ENCODE measurements around the gene GPM6B.
"Not testable (repeated sequence)": the region's sequence is repeated elsewhere in the genome, so short reads cannot be mapped to it uniquely, and the experiment has no call there.

GPM6B gene

DNA sequence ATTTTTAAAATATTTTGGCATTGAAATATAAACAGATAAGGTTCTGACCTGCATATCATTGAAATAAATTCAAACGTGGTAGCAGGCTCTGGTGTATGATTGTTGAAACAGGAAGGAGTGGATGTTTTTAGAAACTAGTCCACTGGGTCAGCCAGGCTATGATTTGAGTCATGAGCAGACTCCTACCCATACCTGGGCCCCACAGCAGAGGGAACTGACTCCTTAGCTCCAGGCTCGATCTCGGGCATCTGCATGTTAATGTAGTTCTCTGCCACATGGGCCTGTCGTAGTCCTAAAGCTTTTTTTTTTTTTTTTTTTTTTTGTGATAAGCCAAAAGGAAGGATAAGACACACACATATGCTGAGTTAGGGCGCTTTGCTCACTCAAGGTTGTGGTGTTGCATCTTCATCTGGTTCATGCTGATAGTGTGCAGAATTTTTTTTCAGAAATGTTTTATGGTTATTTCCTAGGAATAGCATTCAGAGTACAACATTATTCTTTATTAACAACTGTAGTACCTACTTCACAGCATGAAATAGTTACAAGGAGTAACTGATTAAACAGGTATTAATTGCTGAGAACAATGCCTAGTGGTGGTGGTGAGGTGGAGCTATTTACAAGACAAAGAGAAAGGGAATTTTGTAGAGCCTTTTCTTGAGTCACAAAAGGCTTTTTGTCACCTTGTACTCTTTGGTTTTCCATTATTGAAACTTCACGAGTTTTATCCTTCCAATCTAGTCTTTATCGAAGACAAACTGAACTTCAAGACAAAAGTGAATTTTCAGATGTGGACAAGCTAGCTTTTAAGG is 55.1 kb downstream of the GPM6B start:
- DNase-seq, result no peak

DNA sequence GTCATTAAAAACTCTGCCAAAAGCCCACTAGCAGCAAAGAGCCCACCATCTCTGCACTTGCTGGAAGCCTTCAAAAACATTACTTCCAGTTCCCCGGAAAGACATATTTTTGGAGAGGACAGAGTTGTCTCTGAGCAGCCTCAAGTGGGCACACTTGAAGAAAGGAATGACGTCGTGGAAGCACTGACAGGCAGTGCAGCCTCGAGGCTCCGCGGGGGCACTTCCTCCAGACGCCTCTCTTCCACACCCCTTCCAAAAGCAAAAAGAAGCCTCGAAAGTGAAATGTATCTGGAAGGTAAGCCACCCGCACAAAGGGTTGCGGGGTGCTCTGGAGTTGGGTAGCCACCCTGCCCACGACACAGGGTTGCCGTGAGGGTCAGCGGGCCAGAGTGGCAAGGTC is 56.5 kb downstream of the GPM6B start:
- DNase-seq, result no peak

DNA sequence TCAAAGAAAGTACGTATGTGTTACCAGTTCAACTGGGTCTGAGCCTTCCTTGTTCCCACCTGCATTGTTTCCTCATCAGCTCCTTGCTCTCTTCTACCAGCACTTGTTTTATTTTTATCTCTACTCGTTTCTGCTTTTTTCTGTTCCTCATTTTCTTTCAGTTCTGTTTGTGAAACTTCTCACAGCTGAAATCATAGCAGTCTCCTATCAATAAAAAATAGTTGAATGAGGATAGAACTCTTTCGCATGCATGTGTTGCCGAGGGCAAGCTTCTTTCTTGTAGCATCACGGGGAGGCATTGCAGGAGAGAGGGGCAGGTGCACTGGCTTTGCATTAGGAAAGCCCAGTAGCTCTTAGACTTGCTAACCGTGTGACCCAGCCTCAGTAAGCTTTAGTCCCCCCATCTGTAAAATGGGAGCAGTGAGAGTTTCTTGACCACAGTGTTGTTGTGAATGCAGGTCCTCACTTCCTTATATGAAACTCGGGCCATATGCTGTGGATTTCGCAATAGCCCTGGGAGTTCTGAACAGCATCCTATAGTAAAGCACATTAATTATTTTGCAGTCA is 57.7 kb downstream of the GPM6B start:
- DNase-seq, result no peak

DNA sequence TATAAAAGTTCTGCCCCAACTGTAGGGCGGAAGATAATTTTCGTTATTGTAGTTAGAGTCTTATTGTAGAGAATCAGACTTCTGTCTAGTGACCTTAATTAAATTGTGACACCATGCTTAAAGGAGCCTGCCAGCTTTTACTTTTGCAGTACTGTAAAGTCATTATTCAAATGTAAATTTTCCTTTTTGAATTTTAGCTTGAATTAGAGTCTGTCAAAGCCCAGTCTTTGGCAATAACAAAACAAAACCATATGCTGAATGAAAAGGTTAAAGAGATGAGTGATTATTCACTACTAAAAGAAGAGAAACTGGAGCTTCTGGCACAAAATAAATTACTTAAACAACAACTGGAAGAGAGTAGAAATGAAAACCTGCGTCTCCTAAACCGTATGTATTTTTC is 60.5 kb downstream of the GPM6B start:
- DNase-seq, result no peak

DNA sequence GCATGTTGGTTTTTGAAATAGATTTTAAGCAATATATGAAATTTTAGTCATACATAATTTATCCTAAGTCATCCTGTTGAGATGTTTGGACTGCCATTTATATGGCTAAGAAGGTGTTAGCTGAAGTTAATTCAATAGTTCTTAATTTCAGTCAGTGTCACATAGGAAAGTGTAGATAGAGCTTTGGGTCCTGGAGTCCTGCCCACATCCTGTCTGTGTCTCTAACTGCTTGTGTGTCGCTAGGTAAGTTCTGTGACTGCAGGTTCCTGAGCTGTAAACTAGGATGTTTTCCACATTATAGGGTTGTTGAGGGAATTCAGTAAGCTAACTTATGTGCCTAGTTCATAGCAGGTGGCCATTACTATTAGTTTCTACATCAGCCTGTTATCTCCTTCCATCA is 61.6 kb downstream of the GPM6B start:
- no peak for DNase-seq

DNA sequence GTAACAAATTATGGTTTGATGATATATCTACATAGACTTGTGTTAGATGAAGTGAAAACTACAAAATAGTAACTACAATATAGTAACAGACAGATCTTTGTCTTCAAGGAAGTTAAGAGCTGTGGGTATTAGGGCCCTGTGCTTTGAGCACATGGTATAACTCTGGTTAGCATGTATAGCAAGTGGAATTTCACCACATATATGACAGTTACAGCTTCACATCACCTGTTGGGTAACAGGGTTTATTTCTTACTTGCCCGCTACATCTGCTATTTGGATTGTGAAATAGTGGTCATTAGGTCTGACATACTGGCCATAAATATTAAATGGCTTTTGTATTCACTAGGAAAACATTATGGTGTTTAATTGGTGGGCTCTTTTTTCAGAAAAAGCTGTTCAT is 62.1 kb downstream of the GPM6B start:
- no peak for DNase-seq

DNA sequence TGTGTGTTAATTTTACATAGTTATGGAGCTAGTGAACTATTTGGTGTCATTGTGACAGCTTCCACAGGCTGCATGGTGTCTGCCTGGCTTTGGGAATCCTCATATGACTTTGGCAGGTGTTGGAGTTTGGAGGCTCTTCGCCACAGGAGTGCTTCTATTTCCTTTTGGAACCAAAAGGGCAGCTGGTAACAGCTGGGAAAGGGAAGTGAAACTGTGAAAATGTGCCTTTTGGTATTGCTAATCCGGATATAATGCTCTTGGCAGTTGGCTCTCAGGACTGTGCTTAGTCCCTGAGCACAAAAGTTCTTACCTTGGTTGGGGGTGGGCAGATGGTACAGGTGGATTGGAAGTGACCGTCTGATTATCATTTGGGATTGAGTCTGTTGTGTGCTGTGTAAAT is 64.2 kb downstream of the GPM6B start:
- DNase-seq, result no peak

DNA sequence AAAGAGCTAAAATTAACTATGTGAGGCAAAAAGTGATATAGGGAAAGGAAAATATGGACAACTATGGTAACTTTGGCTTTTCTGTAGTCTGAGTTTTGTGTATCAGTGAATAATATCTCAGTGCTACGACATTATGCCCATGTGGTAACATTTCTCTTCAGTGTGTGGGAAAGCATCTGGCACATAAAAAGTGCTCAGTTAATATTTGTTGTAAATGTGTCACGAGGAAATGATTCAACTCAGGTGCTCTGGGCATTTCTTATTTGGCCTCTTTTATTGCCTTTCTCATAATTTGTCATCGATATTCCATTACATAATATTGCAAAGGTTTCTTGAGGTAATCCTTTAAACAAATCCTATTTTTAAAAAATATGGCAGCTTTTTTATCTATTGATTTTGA is 64.8 kb downstream of the GPM6B start:
- no peak for DNase-seq

DNA sequence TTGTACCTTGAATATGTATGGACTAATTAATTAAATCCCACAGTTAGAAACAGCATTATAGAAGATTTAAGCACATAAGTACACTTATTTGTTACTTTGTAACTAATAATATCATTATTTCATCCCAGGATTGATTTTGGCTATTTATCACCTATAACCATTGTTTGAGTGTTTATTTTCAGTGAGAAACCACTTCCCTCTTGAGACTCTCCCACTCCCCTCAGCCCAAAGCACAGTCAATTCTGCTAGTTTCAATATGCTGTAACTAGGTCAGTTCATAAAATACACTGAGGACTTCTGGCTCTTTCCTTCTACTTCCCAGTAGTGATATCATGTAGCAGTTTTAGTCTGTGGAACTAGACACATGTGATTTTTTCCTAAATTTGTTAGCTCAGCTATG is 66.1 kb downstream of the GPM6B start:
- no peak for DNase-seq

DNA sequence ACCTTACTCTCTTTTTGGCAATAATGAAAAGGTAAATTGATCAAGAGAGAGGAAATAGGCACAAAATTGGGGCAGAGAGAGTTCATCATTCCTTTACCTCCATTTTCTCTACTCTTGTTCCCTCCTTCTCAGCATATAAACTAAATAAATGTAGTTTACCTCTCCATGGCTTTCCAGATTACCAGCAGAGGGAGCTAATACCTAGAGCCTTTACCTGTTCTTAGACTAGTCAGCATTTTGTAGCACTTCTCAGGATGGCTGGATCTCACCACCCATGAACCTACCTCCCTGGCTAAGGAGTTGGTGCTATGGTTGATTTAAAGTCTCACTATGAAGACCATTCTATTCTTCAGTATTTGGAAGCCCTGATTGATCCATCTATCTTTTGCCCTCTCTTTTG is 66.7 kb downstream of the GPM6B start:
- no peak for DNase-seq

DNA sequence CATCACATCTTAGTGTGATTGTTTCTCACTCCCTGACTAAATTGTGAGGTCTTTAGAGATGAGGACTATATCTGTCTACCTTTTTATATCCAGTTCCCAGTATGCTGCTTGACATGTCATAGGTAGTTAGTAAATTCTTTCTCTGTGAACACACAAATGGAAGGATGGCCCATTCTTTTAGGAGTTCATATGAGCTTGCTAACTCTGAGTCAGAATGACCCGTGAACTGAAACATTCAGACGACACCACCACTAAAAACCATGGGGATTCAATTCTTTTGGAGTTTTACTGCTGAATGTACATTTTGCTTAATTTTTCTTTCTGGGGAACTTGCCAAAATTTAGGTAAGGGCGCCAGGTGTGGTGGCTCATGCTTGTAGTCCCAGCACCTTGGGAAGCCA is 68.4 kb downstream of the GPM6B start:
- DNase-seq, result no peak

DNA sequence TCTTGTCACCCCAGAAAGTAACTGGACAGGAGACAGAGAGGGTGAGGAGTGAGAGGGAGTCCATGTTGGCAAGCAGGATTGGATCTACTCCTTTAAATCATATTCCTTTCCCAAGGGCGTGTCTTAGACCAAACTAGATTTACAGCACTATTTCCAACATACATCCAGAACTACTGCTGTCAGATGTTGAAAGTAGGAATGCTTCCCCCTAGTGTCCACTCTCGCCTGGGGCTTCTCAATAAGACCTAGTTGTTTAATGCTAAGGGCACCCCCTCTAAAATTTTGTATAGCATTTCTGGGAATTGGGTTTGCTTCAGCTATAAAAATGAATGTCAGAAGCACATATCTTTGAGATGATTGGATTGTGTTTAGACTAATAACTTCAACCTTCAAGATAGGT is 69.1 kb downstream of the GPM6B start:
- no peak for DNase-seq

DNA sequence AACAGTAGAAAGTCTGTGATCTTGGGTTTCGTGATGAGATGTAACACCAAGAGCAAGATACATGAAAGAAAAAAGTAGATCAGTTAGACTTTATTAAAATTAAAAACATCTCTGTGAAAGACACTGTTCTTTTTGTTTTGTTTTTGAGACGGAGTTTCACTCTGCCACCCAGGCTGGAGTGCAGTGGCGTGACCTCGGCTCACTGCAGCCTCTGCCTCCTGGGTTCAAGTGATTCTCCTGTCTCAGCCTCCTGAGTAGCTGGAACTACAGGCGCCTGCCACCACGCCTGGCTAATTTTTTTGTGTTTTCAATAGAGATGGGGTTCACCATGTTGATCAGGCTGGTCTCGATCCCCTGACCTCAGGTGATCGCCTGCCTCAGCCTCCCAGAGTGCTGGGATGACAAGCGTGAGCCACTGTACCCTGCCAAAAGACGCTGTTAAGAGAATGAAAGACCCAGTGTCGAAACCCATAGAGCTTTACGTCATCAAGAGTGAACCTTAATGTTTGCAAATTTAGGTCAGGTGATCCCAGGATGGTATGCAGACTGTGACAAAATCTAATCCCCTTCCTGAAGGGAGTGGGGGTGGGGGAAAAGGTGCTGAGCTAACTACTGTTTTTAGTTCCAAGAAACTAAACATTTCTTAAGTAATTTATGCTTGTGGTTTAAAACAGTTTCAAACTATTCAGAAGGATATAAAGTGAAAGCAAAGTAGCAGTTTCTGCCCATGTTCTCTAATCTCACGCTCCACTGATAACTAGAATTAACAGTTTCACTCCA is 74.3 kb downstream of the GPM6B start:
- DNase-seq, result no peak

DNA sequence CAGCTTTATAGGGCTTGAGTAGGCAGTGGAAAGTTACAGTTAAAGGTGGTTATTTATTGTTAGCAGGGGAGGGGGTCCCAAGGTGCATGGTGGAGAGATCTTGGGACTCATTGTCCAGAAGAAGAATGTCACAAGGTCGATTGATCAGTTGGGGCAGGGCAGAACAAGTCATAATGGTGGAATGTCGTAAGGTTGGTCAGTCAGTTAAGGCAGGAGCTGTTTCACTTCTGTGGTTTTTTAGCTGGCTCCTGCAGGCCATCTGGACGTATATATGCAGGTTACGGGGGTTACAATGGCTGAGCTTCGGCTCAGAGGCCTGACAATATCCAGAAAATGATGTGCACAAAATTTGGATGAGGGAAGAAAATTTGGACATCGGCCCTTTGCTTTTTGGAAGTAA is 75.2 kb downstream of the GPM6B start:
- no peak for DNase-seq

DNA sequence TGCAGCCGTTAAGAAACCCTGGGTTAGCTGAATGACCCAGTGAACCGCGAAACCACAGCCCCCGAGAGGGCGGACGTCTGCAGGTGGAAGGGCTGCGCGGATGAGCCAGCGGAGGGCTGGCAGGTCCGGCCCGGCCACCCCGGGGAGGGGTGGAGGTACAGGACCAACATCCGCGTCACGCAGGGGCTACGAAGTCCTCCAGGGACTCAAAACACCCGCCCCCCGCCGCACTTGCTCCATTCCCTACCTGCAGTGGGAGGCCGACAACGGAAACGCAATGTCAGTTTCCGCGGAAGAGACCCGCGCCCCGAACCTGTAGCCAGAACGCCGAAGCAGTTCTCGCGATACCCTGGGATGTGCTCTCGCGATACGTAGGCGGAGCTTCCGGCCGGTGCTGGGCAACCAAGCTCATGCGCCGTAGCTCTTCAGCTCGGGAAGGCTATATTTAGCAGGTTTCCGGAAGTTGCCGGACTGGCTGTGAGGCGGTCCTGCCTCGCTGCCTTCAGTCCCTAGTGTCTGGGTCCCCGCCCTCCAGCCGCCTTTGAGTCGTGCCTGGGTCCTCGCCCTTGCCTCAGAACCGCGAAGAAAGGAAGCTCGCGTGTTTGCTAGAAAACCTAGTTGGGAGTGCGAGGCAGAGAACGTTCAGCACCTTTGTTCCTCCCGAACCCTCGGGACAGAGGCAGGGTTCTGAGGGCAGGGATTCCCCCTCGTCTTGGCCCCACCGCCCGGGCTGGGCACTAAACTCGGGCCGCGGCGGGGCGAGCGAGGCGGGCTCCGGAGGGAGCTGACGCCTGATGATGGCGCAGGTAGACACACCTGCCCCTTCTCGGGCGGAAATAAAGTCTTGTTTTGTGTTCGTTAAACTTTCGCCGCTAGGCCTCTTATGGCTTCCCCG is 82.4 kb downstream of the GPM6B start, which contains the start of the genes OFD1 and TRAPPC2:
OFD1 (plus strand) TSS at position 471 of the 895 bp plus-strand sequence; CDS start at position 795, 324 bp downstream.
TRAPPC2 (minus strand) TSS at position 343 of the 895 bp plus-strand sequence. CDS start 14,657 bp downstream, outside the sequence.
- DNase-seq, result peak; percentile 93

DNA sequence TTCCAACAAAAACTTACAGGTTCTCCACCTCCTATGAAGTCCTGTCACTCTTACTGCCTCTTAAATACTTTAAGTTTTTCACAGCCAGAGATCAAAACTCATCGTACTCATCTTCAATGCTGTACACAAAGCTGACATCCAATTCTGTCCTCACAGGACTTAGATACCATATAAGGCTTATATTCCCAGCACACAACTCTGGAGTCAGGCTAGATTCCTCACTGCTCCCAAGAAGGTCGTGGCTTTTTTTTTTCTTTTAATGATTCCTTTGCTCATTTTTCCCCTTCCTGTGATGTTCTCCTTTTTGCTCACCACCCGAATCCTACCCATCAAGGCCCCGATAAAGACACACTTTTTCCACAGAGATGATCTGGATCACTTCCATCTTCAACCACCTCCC is 83.4 kb downstream of the GPM6B start:
- no peak for DNase-seq

DNA sequence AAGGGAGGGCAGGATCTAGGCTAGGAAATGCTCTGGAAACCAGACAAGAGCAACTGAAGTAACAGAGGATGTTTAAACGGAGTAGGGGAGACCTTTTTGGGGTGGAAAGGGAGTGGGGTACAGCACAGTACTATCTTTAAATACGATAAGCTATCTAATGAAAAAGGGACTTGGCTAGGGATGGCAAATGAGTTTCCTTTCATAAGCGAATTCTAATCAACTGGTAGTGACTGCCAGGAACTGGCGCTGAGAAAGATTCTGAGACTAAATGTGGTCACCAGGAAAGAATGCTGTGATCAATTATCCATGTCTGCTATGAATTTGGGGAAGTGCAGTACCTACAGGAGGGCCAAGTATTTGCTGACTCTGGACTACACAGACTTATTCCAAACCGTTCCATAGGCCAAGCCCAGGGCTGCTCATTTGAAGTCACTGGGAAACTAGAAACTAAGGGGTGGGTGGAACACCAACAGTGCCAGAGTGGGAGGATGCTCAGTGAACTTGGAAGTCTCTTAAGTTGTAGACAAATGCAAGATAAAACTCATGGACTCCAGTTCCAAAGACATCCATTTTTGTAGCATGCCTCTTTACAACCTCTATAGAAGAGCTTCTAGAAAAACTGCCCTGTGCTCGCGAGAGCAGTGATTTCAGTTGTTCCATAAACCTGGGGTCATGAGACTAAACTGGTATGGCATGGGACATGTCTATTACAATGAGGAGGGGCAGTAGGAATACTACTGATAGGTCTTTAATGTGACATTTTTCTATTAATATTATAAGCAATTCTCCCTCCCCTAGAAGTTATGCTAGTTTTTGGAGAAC is 84.4 kb downstream of the GPM6B start:
- no peak for DNase-seq

DNA sequence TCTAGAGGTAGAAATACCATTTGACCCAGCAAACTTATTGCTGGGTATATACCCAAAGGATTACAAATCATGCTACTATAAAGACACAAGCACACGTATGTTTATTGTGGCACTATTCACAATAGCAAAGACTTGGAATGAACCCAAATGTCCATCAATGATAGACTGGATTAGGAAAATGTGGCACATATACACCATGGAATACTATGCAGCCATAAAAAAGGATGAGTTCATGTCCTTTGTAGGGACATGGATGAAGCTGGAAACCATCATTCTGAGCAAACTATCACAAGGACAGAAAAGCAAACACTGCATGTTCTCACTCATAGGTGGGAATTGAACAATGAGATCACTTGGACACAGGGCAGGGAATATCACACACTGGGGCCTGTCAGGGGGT is 86.4 kb downstream of the GPM6B start:
- DNase-seq, result not testable (repeated sequence)

DNA sequence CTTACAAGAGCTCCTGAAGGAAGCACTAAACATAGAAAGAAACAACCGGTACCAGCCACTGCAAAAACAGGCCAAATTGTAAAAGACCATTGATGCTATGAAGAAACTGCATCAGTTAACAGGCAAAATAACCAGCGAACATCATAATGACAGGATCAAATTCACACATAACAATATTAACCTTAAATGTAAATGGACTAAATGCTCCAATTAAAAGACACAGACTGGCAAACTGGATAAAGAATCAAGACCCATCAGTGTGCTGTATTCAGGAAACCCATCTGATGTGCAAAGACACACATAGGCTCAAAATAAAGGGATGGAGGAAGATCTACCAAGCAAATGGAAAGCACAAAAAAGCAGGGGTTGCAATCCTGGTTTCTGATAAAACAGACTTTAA is 90.3 kb downstream of the GPM6B start:
- DNase-seq, result not testable (repeated sequence)

DNA sequence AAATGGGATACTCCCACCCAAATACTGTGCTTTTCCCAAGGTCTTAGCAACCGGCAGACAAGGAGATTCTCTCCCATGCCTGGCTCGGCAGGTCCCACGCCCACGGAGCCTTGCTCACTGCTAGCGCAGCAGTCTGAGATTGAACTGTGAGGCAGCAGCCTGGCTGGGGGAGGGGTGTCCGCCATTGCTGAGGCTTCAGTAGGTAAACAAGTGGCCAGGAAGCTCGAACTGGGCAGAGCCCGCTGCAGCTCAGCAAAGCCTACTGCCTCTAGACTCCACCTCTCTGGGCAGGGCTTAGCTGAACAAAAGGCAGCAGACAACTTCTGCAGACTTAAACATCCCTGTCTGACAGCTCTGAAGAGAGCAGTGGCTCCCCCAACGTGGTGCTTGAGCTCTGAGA is 92.0 kb downstream of the GPM6B start:
- not testable (repeated sequence) for DNase-seq

DNA sequence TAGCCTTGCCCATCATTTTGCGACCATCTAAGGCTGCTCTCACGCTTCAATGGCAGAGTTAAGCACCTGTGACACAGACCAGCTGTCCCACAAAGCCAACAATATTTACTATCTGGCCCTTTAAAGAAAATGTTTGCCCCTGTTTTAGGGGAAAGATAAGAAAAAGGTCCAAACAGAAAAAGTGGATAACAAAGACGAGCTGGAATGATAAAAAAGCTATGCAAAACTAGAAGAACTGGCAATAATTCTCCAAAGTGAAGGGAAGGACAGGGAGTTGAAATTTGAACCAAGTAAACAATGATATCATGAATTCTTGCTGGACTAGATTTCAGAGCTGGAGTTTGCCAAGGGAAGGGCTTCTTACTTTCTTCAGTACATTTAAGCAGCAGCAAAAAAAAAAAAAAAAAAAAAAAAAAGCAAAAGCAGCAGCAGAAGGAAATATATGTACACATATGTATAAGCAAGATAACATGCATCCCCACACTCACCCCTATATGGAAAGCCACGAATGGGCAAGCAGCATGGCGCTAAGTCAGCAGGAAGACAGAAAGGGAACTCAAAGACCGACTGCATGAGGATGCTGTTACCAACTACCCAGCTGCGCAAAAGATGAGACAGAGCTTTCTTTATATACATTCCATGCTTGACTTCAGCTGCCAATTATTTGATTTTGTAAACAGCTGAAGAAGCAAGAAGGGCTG is 94.9 kb downstream of the GPM6B start:
- no peak for DNase-seq

Data from activated CD8-positive, alpha-beta memory T cell treated with anti-CD3 and anti-CD28 coated beads for 24 hours (primary cell).